H1 (cell line): ENCODE measurements around the gene ADGRG2. TPM values are rescaled to one million over a fixed set of nuclear protein-coding genes. Genes with fewer than 3 reads are reported as not detected.

Experiments used
- HDAC2 ChIP-seq, 2 experiments: fragments of 300-600 bp in 1 of 2; sonication (generic) in 1 of 2; IDR thresholded peaks; 2 replicates each; pipeline ENCODE4 v1.6.1; 2011 to 2012; ENCODE audit warnings: low read depth in 2 of 2, low read length in 2 of 2, mild to moderate bottlenecking in 2 of 2, moderate library complexity in 2 of 2, borderline replicate concordance in 1 of 2, inconsistent platforms in 1 of 2
- KDM5A ChIP-seq: fragments of 200-600 bp; IDR thresholded peaks from 2 replicates; pipeline ENCODE4 v1.7.1; 2012; ENCODE audit warnings: mild to moderate bottlenecking, low read length, inconsistent platforms, mixed read lengths
- MAFK ChIP-seq: IDR thresholded peaks from 2 replicates; pipeline ENCODE4 v1.6.1; 2012; ENCODE audit warnings: low read depth, mild to moderate bottlenecking, improper control_type of control experiment, low read length
- NANOG ChIP-seq: IDR thresholded peaks from 2 replicates; pipeline ENCODE4 v1.6.1; 2011; ENCODE audit warnings: low read length, low read depth, mild to moderate bottlenecking, inconsistent platforms; ENCODE audit not compliant: insufficient read depth, poor library complexity, severe bottlenecking
- POLR2AphosphoS5 ChIP-seq: IDR thresholded peaks from 2 replicates; pipeline ENCODE4 v1.6.1; 2011; ENCODE audit warnings: low read depth, low read length
- RNF2 ChIP-seq: fragments of 200-900, 300-1000 bp; sonication (generic); IDR thresholded peaks from 2 replicates; pipeline ENCODE4 v1.7.1; 2016; ENCODE audit warnings: borderline replicate concordance, low read depth, mild to moderate bottlenecking, antibody characterized with exemption, low read length; ENCODE audit not compliant: poor library complexity, severe bottlenecking; ENCODE audit errors: missing control alignments
- SIRT6 ChIP-seq: IDR thresholded peaks from one replicate; pipeline ENCODE4 v1.7.1; 2012; ENCODE audit warnings: low read length, inconsistent platforms
- SP1 ChIP-seq: IDR thresholded peaks from 2 replicates; pipeline ENCODE4 v1.6.1; 2011; ENCODE audit warnings: low read depth, low read length
- polyA plus RNA-seq, 7 experiments: library from polyadenylated mRNA; depleted of rRNA in 3 of 7; stranded (reverse) in 5 of 7; unstranded in 2 of 7; fragments of >200 nt in 5 of 7; fragments of 200-250 nt in 2 of 7; gene quantifications; 1 replicate in 5 of 7; 2 replicates in 1 of 7; 4 replicates in 1 of 7; pipeline versions ENCODE4 v1.2.1 to v1.2.3, GENCODE V29; 2011 to 2013; ENCODE audit warnings: missing spikeins in 2 of 7, mixed read lengths in 2 of 7
- total RNA-seq: library from RNA; stranded (reverse); fragmentation: NEBNext Ultra II Directional; extraction: Animal tissue kit (Norgen Biotek cat#: 25700); gene quantifications from 2 replicates; pipeline ENCODE4 v1.2.1, GENCODE V29; 2021
- TF ChIP-seq, protein P1 (sequence below): fragments of 300-600 bp; sonication (generic); IDR thresholded peaks from 2 replicates; pipeline ENCODE4 v1.7.1; 2012; ENCODE audit warnings: low read length, moderate library complexity, mild to moderate bottlenecking, inconsistent platforms; ENCODE audit not compliant: insufficient replicate concordance

Gene ADGRG2
- total and polyA plus RNA-seq, 2 of the 8 experiments (the other 6 are each of a cell fraction or from before 2014, with no cell fraction given), result 8.9 to 13.3 TPM

GRCh38 chrX:19107035-19107434 is 15.2 kb downstream of the ADGRG2 start (continued):
- no peak for TF ChIP-seq RNF2
- no peak for TF ChIP-seq SIRT6
- TF ChIP-seq POLR2AphosphoS5, result no peak
- TF ChIP-seq, protein P1, sequence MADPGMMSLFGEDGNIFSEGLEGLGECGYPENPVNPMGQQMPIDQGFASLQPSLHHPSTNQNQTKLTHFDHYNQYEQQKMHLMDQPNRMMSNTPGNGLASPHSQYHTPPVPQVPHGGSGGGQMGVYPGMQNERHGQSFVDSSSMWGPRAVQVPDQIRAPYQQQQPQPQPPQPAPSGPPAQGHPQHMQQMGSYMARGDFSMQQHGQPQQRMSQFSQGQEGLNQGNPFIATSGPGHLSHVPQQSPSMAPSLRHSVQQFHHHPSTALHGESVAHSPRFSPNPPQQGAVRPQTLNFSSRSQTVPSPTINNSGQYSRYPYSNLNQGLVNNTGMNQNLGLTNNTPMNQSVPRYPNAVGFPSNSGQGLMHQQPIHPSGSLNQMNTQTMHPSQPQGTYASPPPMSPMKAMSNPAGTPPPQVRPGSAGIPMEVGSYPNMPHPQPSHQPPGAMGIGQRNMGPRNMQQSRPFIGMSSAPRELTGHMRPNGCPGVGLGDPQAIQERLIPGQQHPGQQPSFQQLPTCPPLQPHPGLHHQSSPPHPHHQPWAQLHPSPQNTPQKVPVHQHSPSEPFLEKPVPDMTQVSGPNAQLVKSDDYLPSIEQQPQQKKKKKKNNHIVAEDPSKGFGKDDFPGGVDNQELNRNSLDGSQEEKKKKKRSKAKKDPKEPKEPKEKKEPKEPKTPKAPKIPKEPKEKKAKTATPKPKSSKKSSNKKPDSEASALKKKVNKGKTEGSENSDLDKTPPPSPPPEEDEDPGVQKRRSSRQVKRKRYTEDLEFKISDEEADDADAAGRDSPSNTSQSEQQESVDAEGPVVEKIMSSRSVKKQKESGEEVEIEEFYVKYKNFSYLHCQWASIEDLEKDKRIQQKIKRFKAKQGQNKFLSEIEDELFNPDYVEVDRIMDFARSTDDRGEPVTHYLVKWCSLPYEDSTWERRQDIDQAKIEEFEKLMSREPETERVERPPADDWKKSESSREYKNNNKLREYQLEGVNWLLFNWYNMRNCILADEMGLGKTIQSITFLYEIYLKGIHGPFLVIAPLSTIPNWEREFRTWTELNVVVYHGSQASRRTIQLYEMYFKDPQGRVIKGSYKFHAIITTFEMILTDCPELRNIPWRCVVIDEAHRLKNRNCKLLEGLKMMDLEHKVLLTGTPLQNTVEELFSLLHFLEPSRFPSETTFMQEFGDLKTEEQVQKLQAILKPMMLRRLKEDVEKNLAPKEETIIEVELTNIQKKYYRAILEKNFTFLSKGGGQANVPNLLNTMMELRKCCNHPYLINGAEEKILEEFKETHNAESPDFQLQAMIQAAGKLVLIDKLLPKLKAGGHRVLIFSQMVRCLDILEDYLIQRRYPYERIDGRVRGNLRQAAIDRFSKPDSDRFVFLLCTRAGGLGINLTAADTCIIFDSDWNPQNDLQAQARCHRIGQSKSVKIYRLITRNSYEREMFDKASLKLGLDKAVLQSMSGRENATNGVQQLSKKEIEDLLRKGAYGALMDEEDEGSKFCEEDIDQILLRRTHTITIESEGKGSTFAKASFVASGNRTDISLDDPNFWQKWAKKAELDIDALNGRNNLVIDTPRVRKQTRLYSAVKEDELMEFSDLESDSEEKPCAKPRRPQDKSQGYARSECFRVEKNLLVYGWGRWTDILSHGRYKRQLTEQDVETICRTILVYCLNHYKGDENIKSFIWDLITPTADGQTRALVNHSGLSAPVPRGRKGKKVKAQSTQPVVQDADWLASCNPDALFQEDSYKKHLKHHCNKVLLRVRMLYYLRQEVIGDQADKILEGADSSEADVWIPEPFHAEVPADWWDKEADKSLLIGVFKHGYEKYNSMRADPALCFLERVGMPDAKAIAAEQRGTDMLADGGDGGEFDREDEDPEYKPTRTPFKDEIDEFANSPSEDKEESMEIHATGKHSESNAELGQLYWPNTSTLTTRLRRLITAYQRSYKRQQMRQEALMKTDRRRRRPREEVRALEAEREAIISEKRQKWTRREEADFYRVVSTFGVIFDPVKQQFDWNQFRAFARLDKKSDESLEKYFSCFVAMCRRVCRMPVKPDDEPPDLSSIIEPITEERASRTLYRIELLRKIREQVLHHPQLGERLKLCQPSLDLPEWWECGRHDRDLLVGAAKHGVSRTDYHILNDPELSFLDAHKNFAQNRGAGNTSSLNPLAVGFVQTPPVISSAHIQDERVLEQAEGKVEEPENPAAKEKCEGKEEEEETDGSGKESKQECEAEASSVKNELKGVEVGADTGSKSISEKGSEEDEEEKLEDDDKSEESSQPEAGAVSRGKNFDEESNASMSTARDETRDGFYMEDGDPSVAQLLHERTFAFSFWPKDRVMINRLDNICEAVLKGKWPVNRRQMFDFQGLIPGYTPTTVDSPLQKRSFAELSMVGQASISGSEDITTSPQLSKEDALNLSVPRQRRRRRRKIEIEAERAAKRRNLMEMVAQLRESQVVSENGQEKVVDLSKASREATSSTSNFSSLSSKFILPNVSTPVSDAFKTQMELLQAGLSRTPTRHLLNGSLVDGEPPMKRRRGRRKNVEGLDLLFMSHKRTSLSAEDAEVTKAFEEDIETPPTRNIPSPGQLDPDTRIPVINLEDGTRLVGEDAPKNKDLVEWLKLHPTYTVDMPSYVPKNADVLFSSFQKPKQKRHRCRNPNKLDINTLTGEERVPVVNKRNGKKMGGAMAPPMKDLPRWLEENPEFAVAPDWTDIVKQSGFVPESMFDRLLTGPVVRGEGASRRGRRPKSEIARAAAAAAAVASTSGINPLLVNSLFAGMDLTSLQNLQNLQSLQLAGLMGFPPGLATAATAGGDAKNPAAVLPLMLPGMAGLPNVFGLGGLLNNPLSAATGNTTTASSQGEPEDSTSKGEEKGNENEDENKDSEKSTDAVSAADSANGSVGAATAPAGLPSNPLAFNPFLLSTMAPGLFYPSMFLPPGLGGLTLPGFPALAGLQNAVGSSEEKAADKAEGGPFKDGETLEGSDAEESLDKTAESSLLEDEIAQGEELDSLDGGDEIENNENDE, result peak; percentile 73
- TF ChIP-seq KDM5A, result no peak
- TF ChIP-seq MAFK, result peak; percentile 61; the same call in 1 of the 2 replicates
- peak; percentile 47; the same call in 1 of the 2 replicates for TF ChIP-seq SP1
- TF ChIP-seq NANOG, result peak; percentile 95
- TF ChIP-seq HDAC2 (IDR thresholded peaks at IDR 0.05; ENCODE audit: borderline replicate concordance in 1 of 2, low read depth in 2 of 2, low read length in 2 of 2), result no peak
